NCI-H1694 (cell line): Measurements from ENCODE around the gene CDC14A.
"Not testable (repeated sequence)": the region's sequence is repeated elsewhere in the genome, so short reads cannot be mapped to it uniquely, and the experiment has no call there.

Source experiments
- DNase-seq: peaks from one replicate; lab custom pipeline; 2025; lab: John Stamatoyannopoulos, UW

Gene CDC14A

GRCh38 chr1:100352267-100353070 is at the start of gene CDC14A:
CDC14A (plus strand) TSS chr1:100352506; CDS start chr1:100352955, 449 bp downstream.
- DNase-seq, result peak; percentile 64

- DNase-seq, result no peak
Measured at GRCh38 chr1:100302739-100303138, 49.6 kb upstream of the CDC14A start.

GRCh38 chr1:100304227-100304626 is 48.1 kb upstream of the CDC14A start:
- no peak for DNase-seq

- DNase-seq, result no peak
Measured at GRCh38 chr1:100304921-100305320, 47.4 kb upstream of the CDC14A start.

- DNase-seq, result no peak
Measured at GRCh38 chr1:100305954-100306353, 46.4 kb upstream of the CDC14A start.

GRCh38 chr1:100306735-100307313 is 45.5 kb upstream of the CDC14A start:
- DNase-seq, result no peak

- DNase-seq, result no peak
Measured at GRCh38 chr1:100308777-100309176, 43.5 kb upstream of the CDC14A start.

GRCh38 chr1:100309863-100310262 is 42.4 kb upstream of the CDC14A start:
- no peak for DNase-seq

GRCh38 chr1:100313382-100313781 is 38.9 kb upstream of the CDC14A start:
- no peak for DNase-seq

GRCh38 chr1:100316622-100317021 is 35.7 kb upstream of the CDC14A start:
- DNase-seq, result no peak

GRCh38 chr1:100320311-100321099 is 31.8 kb upstream of the CDC14A start:
- no peak for DNase-seq

- no peak for DNase-seq
Measured at GRCh38 chr1:100321100-100321493, 31.2 kb upstream of the CDC14A start.

GRCh38 chr1:100321506-100321905 is 30.8 kb upstream of the CDC14A start:
- DNase-seq, result no peak

- no peak for DNase-seq
Measured at GRCh38 chr1:100322436-100323211, 29.7 kb upstream of the CDC14A start.

GRCh38 chr1:100323419-100324106 is 28.7 kb upstream of the CDC14A start:
- DNase-seq, result no peak

- DNase-seq, result no peak
Measured at GRCh38 chr1:100325415-100326324, 26.6 kb upstream of the CDC14A start.

- not testable (repeated sequence) for DNase-seq
Measured at GRCh38 chr1:100326325-100326670, 26.0 kb upstream of the CDC14A start.

- DNase-seq, result no peak
Measured at GRCh38 chr1:100328133-100328532, 24.2 kb upstream of the CDC14A start.

GRCh38 chr1:100331146-100331545 is 21.2 kb upstream of the CDC14A start:
- DNase-seq, result not testable (repeated sequence)

- DNase-seq, result no peak
Measured at GRCh38 chr1:100332331-100332730, 20.0 kb upstream of the CDC14A start.
